Stimulated activated naive CD4-positive, alpha-beta T cell treated with Interleukin-2 at 50 U/mL for 16 hours (primary cell): ENCODE data around the gene TMEM116.
"Not testable (repeated sequence)": the region's sequence is repeated elsewhere in the genome, so short reads cannot be mapped to it uniquely, and the experiment has no call there.

Source experiments
- DNase-seq: peaks from one replicate; lab custom pipeline; 2025; lab: John Stamatoyannopoulos, UW

TMEM116 gene

GRCh38 chr12:112009596-112009995, 3.4 kb downstream of the TMEM116 start:
- not testable (repeated sequence) for DNase-seq

- no peak for DNase-seq
Observed at GRCh38 chr12:112008918-112009317, 4.0 kb downstream of the TMEM116 start.

DNA sequence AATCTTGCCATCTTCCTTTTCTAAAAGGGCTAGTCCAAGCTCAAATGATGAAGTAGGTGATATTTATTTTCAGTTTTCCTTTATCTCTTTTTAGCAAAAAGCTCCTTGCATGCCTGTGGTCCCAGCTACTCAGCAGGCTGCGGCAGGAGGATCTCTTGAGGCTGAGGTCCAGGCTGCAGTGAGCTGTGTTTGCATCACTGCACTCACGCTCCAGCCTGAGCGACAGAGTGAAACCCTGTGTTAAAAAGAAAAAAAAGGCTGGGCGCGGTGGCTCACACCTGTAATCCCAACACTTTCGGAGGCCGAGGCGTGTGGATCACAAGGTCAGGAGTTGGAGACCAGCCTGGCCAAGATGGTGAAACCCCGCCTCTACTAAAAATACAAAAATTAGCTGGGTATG, 5.0 kb downstream of the TMEM116 start:
- DNase-seq, result no peak

DNA sequence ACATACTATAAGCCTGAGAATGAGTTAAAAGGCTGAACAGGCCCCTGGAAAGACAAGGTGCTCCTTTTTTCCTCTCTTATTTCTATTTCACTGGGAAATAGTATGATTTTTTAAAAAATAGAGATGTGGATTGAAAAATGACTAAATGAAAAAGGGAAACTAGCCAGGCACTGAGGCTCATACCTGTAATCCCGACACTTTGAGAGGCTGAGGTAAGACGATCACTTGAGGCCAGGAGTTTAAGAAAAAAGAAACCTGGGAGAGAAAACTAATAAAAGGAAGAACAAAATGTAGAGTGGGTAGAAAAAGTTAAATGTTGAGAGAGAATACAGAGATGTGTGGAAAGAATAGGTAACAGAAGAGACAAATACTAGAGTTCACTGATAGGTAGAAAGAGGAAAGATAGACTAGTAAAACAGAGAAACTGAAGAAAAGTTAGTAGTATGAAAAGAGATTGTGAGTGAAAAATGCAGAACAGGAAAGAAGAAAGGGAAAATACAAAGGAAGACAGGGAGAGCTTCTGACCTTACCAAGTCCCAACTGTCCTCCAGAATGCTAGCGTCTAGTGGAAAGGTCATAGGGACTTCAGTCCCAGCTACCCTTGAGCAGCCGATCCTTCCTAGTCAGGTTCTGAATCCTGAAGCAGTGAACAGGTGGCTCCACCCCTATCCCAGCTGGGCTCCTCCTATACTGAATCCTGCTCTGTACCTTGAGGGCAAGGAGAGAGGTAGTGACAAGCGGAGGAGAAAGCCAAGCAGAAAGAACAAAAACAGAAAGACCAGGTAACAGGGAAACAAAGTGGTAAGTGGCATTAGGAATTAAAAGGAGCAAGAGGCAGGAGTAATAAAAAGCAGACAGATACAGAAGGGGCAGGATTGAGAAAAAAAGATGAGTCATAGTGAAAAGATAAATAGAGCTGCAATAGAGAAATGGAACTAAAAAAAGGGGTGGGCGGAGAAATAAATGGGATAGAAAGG, 7.3 kb downstream of the TMEM116 start:
- no peak for DNase-seq

- DNase-seq, result no peak
Observed at GRCh38 chr12:112004041-112004440, 8.9 kb downstream of the TMEM116 start.

DNA sequence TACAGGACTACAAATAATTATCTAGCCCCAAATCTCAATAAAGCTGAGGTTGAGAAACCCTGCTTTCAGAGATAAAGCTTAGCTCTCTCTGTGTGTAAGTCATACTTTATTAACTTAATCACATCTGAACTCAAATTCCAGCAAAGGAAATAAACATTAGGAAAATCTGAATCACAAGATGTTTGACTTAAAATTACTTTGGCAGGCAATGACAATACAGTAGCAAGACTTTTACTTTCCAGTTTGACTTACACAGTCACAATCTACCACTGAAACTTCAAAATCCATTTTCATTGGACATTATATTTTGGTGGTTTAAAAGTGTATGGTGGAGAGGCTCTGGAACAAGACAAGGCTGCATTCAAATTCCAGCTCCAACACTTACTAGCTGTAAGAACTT, 11.4 kb downstream of the TMEM116 start:
- no peak for DNase-seq

GRCh38 chr12:112000820-112001219, 12.1 kb downstream of the TMEM116 start:
- DNase-seq, result no peak

DNA sequence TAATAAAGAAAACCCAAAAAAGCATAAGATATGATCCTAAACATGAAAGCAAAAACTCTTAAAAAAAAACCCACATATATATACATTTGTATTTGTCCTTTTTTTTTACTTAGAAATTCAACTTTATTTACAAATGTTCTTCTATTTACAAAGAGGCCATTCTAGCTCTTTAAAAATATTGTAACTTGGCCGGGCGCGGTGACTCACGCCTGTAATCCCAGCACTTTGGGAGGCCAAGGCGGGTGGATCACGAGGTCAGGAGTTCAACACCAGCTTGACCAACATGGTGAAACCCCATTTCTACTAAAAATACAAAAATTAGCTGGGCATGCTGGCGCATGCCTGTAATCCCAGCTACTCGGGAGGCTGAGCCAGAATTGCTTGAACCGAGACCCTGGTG, 13.8 kb downstream of the TMEM116 start:
- not testable (repeated sequence) for DNase-seq

DNA sequence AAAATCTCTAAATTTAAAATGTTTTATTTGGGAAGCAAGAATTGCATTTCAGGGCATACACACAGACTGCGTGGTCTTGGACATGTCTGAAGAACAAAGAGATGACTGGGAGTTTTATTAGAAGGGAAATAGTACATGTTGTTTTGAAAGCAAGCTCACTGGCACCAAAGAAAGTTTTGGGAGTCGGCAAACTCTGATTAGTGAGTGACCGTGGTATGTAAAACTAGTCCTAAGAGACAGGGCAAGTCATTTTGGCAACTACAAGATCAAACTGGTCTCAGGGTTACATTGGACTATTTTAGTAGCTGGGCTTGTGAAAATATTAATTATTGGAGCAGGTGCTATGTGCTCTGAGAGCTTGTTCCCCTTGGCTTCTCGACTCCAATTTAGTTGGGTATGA, 14.9 kb downstream of the TMEM116 start:
- DNase-seq, result no peak

- no peak for DNase-seq
Observed at GRCh38 chr12:111997300-111997699, 15.7 kb downstream of the TMEM116 start.

DNA sequence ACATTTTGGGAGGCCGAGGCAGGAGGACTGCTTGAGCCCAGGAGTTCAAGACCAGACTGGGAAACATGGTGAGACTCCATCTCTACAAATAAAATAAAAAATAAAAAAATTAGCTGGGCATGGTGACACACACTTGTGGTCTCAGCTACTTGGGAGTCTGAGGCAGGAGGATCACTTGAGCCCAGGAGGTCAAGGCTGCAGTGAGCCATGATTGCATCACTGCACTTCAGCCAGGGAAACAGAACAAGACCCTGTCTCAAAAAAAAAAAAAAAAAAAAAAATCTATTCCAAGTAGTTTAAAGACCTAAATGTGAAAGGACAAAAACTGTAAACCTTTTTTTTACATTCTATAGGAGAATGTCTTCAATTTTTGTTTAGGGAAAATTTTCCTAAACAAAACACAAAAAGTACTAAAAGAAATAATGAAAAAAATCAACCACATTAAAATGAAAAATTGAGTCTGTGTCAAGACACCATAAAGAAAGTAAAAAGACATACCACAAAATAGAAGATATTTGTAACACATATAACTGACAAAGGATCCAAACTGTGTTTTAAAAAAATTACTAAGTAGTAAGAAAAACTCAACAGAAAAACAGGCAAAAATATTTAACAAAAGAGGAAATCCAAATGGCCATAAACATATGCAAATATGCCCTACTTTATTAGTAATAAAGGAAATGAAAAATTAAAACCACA, 17.0 kb downstream of the TMEM116 start:
- DNase-seq, result no peak

DNA sequence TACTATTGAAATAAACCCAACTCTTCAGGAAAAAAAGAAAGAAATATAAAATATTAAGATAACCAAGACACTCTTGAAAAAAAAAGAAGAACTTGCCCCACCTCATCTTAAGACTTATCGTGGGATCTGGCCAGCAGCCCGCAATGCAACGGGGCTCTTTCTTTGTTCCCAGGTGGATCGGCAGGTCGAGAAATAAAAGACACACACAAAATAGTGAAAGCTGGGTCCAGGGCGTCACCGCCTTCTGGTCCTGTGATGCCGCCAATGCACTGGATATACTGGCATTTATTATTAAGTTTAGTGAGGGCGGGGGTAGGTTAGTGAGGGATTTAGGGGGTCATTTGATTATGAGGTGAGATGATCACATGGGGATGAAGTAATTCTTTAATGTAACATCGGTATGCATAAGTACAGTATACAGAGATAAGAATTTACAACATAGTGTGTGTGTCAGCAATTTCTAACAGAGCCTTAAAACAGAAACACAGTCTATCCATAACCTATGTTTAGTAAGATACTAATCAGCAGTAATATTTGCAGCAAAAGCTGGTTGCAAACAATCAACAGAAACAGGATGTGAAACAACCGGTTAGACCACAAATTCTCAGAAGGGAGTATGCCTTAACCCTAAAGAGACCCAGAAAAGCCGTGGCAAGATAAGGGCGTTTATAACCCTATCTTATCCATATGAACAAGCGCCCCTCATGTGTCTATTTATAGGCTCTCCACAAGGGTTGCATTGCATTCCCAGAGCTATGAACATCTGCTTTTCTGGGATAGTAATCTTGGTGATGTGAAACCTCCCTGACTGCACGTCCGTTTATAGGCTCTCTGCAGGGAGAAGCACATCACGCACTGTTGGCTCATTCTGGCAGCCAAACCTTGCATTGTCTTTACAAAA, 18.5 kb downstream of the TMEM116 start:
- DNase-seq, result not testable (repeated sequence)

- DNase-seq, result no peak
Observed at GRCh38 chr12:111993292-111994150, 19.4 kb downstream of the TMEM116 start.

GRCh38 chr12:111992464-111992863, 20.5 kb downstream of the TMEM116 start:
- no peak for DNase-seq

DNA sequence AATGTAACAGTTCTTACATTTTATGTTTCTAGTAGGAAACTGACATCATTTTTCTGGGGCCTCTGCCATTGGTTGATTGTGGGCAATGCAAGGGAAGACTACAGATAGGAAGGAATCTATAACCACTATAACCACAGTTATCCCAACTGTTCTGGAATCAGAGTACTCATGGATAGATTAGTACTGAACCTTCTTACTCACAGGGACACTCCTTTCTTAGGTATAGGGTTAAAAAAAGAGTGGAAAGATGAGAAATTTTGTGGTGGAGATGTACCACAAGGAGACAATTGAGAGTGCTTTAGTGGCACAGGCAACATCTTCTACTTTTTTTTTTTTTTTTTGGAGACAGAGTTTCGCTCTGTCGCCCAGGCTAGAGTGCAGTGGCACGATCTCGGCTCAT, 21.0 kb downstream of the TMEM116 start:
- no peak for DNase-seq

DNA sequence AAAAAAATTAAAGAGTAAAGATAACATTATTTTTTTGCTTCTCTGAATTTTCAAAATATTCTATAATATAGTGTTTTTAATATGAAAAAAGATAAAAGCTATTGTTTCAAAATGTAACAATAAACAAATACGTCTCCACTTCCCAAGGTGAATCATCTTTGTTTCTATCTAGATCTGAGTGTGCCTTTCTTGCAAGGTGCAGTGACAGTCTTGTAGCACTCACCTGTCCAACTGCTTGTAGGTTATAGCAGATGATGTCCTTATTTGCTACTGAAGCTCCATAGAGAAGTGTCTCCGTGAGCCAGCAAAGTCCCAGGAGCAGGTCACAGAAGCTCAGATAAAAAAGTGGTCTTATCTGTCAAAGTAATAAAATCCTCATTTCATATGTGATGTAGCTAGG, 21.4 kb downstream of the TMEM116 start:
- no peak for DNase-seq

- DNase-seq, result no peak
Observed at GRCh38 chr12:111984820-111985219, 28.1 kb downstream of the TMEM116 start.

GRCh38 chr12:111981987-111982386, 31.0 kb downstream of the TMEM116 start:
- no peak for DNase-seq

DNA sequence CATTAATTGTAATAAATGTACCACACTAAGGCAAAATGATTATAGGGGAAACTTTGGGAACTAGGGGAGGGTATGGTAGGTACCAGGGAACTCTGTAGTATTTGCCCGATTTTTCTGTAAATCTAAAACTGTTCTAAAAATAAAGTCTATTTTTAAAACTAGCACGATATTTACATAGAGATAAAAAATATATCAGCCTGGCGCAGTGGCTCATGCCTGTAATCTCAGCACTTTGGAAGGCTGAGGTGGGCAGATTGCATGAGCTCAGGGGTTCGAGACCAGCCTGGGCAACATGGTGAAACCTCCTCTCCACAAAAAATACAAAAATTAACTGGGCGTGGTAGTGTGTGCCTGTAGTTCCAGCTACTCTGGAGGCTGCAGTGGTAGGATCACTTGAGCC, 32.4 kb downstream of the TMEM116 start:
- DNase-seq, result no peak

DNA sequence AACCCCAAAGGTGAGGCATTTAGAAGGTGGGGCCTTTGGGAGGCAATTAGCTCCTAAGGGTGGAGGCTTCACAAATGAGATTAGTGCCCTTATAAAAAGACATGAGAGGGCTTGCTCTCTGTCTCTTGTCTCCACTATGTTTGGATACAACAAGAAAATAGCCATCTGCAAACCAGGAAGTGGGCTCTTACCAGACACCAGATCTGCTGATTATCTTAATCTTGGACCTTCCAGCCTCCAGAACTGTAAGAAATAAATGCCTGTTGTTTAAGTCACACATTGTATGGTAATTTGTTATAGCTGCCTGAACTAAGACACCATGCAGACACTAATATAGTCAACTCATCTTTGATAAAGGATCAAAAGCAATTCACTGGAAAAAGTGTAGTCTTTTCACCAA, 34.4 kb downstream of the TMEM116 start:
- no peak for DNase-seq

- DNase-seq, result no peak
Observed at GRCh38 chr12:111976860-111977259, 36.1 kb downstream of the TMEM116 start.
